K562 (cell line): Measurements from ENCODE around the gene DHX40. TPM values are rescaled to one million over a fixed set of nuclear protein-coding genes. Genes with fewer than 3 reads are reported as not detected.

Source experiments
- DIDO1 ChIP-seq: fragments of 450-650 bp; IDR thresholded peaks from 2 replicates; pipeline ENCODE4 v1.6.1; 2016; ENCODE audit warnings: low read depth, missing biosample characterization, missing genetic modification characterization
- GATAD2A ChIP-seq: fragments of 450-650 bp; IDR thresholded peaks from 2 replicates; pipeline ENCODE4 v1.6.1; 2017
- GTF2F1 ChIP-seq: IDR thresholded peaks from 2 replicates; pipeline ENCODE4 v1.6.1; 2011; ENCODE audit warnings: low read depth, low read length, improper control_type of control experiment
- HDAC2 ChIP-seq: fragments of 450-650 bp; IDR thresholded peaks from 2 replicates; pipeline ENCODE4 v1.6.1; 2016; ENCODE audit warnings: mild to moderate bottlenecking
- HMG20B ChIP-seq: fragments of 250-450 bp; sonication (Bioruptor Pico); IDR thresholded peaks from 2 replicates; pipeline ENCODE4 v1.5.0; 2021; ENCODE audit warnings: mild to moderate bottlenecking
- ILF3 ChIP-seq: fragments of 450-650 bp; IDR thresholded peaks from 2 replicates; pipeline ENCODE4 v1.6.1; 2018; ENCODE audit warnings: antibody characterized with exemption, mild to moderate bottlenecking, moderate library complexity, borderline replicate concordance
- MLX ChIP-seq, 2 experiments: fragments of 450-650 bp in 1 of 2; sonication (generic) in 1 of 2; formaldehyde crosslinking; conservative IDR thresholded peaks; 2 replicates each; pipeline versions ENCODE4 v1.4.0 to v1.8.1; 2020 to 2022; ENCODE audit warnings: mild to moderate bottlenecking in 1 of 2, missing genetic modification reagents in 1 of 2
- NEUROD1 ChIP-seq: fragments of 150-350 bp; IDR thresholded peaks from 2 replicates; pipeline ENCODE4 v1.6.1; 2014; ENCODE audit warnings: borderline replicate concordance, low read length, low read depth; ENCODE audit not compliant: partially characterized antibody
- NFE2 ChIP-seq: IDR thresholded peaks from 2 replicates; pipeline ENCODE4 v1.6.1; 2014; ENCODE audit warnings: antibody characterized with exemption, low read depth
- NR0B1 ChIP-seq: fragments of 450-650 bp; IDR thresholded peaks from one replicate; pipeline ENCODE4 v1.6.1; 2018; ENCODE audit warnings: mild to moderate bottlenecking, moderate library complexity; ENCODE audit not compliant: partially characterized antibody
- SIN3B ChIP-seq: fragments of 450-650 bp; IDR thresholded peaks from 2 replicates; pipeline ENCODE4 v1.6.1; 2017; ENCODE audit warnings: low read depth, mild to moderate bottlenecking, moderate library complexity
- SMAD1 ChIP-seq: fragments of 150-350 bp; IDR thresholded peaks from 2 replicates; pipeline ENCODE4 v1.6.1; 2014; ENCODE audit warnings: low read length, low read depth; ENCODE audit not compliant: partially characterized antibody
- SMAD3 ChIP-seq: fragments of 450-650 bp; formaldehyde crosslinking; conservative IDR thresholded peaks from 2 replicates; pipeline ENCODE4 v1.4.0; 2020; ENCODE audit warnings: mild to moderate bottlenecking
- TAL1 ChIP-seq: fragments of 450-650 bp; IDR thresholded peaks from 2 replicates; pipeline ENCODE4 v1.6.1; 2016; ENCODE audit warnings: mild to moderate bottlenecking
- THRA ChIP-seq: fragments of 450-650 bp; IDR thresholded peaks from 2 replicates; pipeline ENCODE4 v1.6.1; 2017; ENCODE audit warnings: mild to moderate bottlenecking, moderate library complexity
- ZNF316 ChIP-seq: fragments of 450-650 bp; IDR thresholded peaks from 2 replicates; pipeline ENCODE4 v1.6.1; 2016
- ZNF395 ChIP-seq: fragments of 200-800 bp; sonication (Bioruptor generic); IDR thresholded peaks from 2 replicates; pipeline ENCODE4 v1.6.1; 2017; ENCODE audit warnings: missing genetic modification characterization, missing compliant biosample characterization
- ZNF707 ChIP-seq: fragments of 250-450 bp; sonication (Bioruptor Pico); conservative IDR thresholded peaks from 2 replicates; pipeline ENCODE4 v1.8.0; 2022; ENCODE audit warnings: inconsistent platforms, mild to moderate bottlenecking, moderate library complexity
- polyA plus RNA-seq, 8 experiments: library from polyadenylated mRNA; depleted of rRNA in 4 of 8; stranded (reverse) in 5 of 8; unstranded in 3 of 8; fragments of >200 nt; fragmentation: Nextera tagmentation in 2 of 8; fragmentation: Illumina TruSeq in 1 of 8; extraction: Ambion mirVana in 2 of 8; extraction: Trizol in 1 of 8; gene quantifications; 2 replicates each; pipeline versions ENCODE4 v1.2.1 to v1.2.3, GENCODE V29; 2011 to 2014; ENCODE audit warnings: inconsistent platforms in 1 of 8, missing spikeins in 1 of 8
- total RNA-seq, 7 experiments: library from RNA; depleted of rRNA in 6 of 7; stranded (reverse); fragments of >200 nt in 6 of 7; fragmentation: Illumina TruSeq in 2 of 7; extraction: Trizol in 2 of 7; gene quantifications; 2 replicates each; pipeline versions ENCODE4 v1.2.1 to v1.2.3, GENCODE V29; 2011 to 2021; ENCODE audit warnings: low replicate concordance in 1 of 7
- TF ChIP-seq, protein P1 (sequence below): fragments of 450-650 bp; IDR thresholded peaks from 2 replicates; pipeline ENCODE4 v1.6.1; 2018; ENCODE audit not compliant: partially characterized antibody

The DHX40 gene
- total and polyA plus RNA-seq, 9 of the 15 experiments (the other 6 are each of a cell fraction or from before 2014, with no cell fraction given) = 7.2 to 38.6 (median 18.7) TPM

DNA sequence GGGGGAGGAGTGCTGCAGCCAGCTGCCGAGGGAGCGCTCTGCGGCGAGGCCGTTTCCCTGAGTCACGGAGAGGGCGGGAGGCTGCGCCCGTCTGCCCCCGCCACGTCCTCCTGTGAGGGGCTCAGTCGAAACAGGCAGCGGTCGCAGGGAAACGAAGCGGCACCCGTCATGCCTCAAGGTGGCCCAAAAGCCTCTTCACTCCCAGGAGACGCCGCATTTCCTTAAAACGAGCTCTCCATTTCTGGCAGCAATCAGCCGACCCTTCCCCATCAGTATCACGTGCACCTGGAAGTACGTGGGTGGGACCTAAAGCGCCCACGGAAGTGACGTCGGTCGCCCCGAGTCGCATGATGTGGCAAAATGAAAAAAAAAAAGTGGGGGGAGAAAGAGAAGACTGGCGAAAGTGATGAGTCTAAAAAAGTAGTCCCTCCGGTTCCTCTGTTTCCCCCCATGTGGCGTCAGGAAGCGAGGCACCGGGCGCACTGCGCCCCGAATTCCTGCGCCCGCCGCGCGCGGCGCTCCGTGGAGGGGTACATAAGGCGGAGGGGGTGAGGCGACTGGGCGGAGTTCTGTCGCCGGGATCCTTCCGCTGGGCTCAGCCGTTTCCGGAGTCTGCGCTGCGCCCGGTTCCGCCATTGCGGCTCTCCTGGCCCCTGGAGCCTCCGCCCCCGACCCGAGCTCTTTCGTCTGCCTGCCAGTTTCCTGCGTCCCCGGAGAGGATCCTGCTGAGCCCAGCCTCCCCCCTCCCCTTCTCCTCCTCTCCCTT lies 54.1 kb downstream of the DHX40 start, which contains the start of gene CLTC (continued):
- TF ChIP-seq SIN3B = peak; percentile 40; the same call in 1 of the 2 replicates
- TF ChIP-seq NEUROD1 = peak; percentile 86
- TF ChIP-seq SMAD3 (CRISPR knock-in tag) = no peak
- TF ChIP-seq ILF3 = no peak; the same call in 1 of the 2 replicates
- TF ChIP-seq DIDO1 = peak; percentile 68
- TF ChIP-seq MLX (CRISPR knock-in tag; conservative IDR thresholded peaks at IDR 0.05) = no peak; a peak in 1 of 4 replicates
- TF ChIP-seq, protein P1, sequence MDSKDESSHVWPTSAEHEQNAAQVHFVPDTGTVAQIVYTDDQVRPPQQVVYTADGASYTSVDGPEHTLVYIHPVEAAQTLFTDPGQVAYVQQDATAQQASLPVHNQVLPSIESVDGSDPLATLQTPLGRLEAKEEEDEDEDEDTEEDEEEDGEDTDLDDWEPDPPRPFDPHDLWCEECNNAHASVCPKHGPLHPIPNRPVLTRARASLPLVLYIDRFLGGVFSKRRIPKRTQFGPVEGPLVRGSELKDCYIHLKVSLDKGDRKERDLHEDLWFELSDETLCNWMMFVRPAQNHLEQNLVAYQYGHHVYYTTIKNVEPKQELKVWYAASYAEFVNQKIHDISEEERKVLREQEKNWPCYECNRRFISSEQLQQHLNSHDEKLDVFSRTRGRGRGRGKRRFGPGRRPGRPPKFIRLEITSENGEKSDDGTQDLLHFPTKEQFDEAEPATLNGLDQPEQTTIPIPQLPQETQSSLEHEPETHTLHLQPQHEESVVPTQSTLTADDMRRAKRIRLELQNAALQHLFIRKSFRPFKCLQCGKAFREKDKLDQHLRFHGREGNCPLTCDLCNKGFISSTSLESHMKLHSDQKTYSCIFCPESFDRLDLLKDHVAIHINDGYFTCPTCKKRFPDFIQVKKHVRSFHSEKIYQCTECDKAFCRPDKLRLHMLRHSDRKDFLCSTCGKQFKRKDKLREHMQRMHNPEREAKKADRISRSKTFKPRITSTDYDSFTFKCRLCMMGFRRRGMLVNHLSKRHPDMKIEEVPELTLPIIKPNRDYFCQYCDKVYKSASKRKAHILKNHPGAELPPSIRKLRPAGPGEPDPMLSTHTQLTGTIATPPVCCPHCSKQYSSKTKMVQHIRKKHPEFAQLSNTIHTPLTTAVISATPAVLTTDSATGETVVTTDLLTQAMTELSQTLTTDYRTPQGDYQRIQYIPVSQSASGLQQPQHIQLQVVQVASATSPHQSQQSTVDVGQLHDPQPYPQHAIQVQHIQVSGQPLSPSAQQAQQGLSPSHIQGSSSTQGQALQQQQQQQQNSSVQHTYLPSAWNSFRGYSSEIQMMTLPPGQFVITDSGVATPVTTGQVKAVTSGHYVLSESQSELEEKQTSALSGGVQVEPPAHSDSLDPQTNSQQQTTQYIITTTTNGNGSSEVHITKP = peak; percentile 41
- TF ChIP-seq GTF2F1 = peak; percentile 80
- TF ChIP-seq GATAD2A = 0 out of 2 replicates have a peak, but pooled peaks have one; percentile 58
- no peak for TF ChIP-seq THRA
- no peak for TF ChIP-seq ZNF707
- no peak for TF ChIP-seq NR0B1
- TF ChIP-seq TAL1 = peak; percentile 24; the same call in 1 of the 2 replicates
- peak; percentile 87 for TF ChIP-seq HDAC2
- TF ChIP-seq HMG20B (CRISPR knock-in tag) = no peak
- TF ChIP-seq SMAD1 = peak; percentile 56
- TF ChIP-seq ZNF316 = peak; percentile 96
- TF ChIP-seq NFE2 = peak; percentile 95
- peak; percentile 91 for TF ChIP-seq ZNF395 (CRISPR knock-in tag)
